HepG2 (cell line): ENCODE measurements around the gene ARID1A. TPM values are rescaled to one million over a fixed set of nuclear protein-coding genes. Genes with fewer than 3 reads are reported as not detected.

ENCODE experiments used
- ATAC-seq: fragments of 200-7000 bp; cut with Tn5 transposase; 3 replicates; pipeline ENCODE4 v1.9.1; 2020; ENCODE audit warnings: mild to moderate bottlenecking, moderate library complexity
- BruUV-seq: library from RNA; stranded (reverse); fragments of 400-500 nt; replicated peaks from 2 replicates; lab custom pipeline; 2021; lab: Mats Ljungman, UMichigan
- CTCF ChIA-PET: fragments of 300-600 bp; formaldehyde crosslinking; extraction: SDS; loops from one replicate; lab custom pipeline; 2021; ENCODE audit warnings: low total read pairs, inconsistent platforms, low intra/inter-chr PET ratio; lab: Yijun Ruan, JAX
- POLR2A ChIA-PET: fragments of 350-600 bp; sonication (Branson Sonifier 250); formaldehyde crosslinking; loops from one replicate; lab custom pipeline; 2020; ENCODE audit warnings: antibody characterized with exemption, inconsistent platforms; lab: Yijun Ruan, JAX
- DNase-seq: peaks from one replicate; pipeline ENCODE4 v3.0.0-alpha.2; 2015; ENCODE audit warnings: low spot score
- FAIRE-seq: peaks from 3 replicates; lab custom pipeline; 2011; peaks lifted over from hg19 to GRCh38; lab: Jason Lieb, UNC
- H2AFZ ChIP-seq: one replicate; pipeline ENCODE4 v1.6.1; 2011; ENCODE audit warnings: low read length, inconsistent platforms
- H3K27ac ChIP-seq: fragments of 300-600 bp; 3 replicates; pipeline ENCODE4 v1.8.0; 2011; ENCODE audit warnings: mixed run types, mild to moderate bottlenecking, mixed read lengths, low read length, inconsistent platforms; ENCODE audit not compliant: insufficient read depth; ENCODE audit errors: extremely low read length
- H3K27me3 ChIP-seq, 2 experiments: fragments of 200-600 bp in 1 of 2; 2 replicates in 1 of 2; 3 replicates in 1 of 2; pipeline versions ENCODE4 v1.6.0 to v1.8.0; 2011; ENCODE audit warnings: low read length in 2 of 2, mild to moderate bottlenecking in 2 of 2, moderate library complexity in 2 of 2, inconsistent platforms in 1 of 2; ENCODE audit not compliant: insufficient read depth in 2 of 2, control insufficient read depth in 1 of 2
- H3K36me3 ChIP-seq, 2 experiments: fragments of 200-600 bp in 1 of 2; replicated peaks in 1 of 2; 2 replicates in 1 of 2; 3 replicates in 1 of 2; pipeline versions ENCODE4 v1.5.1 to v1.8.0; 2011; ENCODE audit warnings: low read length in 2 of 2, inconsistent platforms in 1 of 2; ENCODE audit not compliant: insufficient read depth in 2 of 2, control insufficient read depth in 1 of 2
- H3K4me1 ChIP-seq: 2 replicates; pipeline ENCODE4 v1.5.1; 2012; ENCODE audit warnings: low read length, inconsistent platforms; ENCODE audit not compliant: insufficient read depth
- H3K4me2 ChIP-seq: 2 replicates; pipeline ENCODE4 v1.6.0; 2011; ENCODE audit warnings: low read depth, low read length, inconsistent platforms
- H3K4me3 ChIP-seq, 3 experiments: fragments of 200-600 bp in 1 of 3; sonication (generic), shearing (Covaris generic) in 1 of 3; replicated peaks in 1 of 3; 2 replicates each; pipeline ENCODE4 v1.5.1; 2011 to 2016; ENCODE audit warnings: low read length in 3 of 3, inconsistent platforms in 2 of 3, low read depth in 2 of 3, mild to moderate bottlenecking in 2 of 3, control low read depth in 1 of 3, mixed read lengths in 1 of 3; ENCODE audit not compliant: insufficient read depth in 1 of 3
- H3K79me2 ChIP-seq: one replicate; pipeline ENCODE4 v1.6.1; 2011; ENCODE audit warnings: low read length, inconsistent platforms; ENCODE audit not compliant: insufficient read depth
- H3K9ac ChIP-seq: 2 replicates; pipeline ENCODE4 v1.6.0; 2011; ENCODE audit warnings: mild to moderate bottlenecking, low read depth, low read length, inconsistent platforms; ENCODE audit not compliant: insufficient read depth
- H3K9me3 ChIP-seq: 2 replicates; pipeline ENCODE4 v1.5.1; 2012; ENCODE audit warnings: mild to moderate bottlenecking, low read length
- H4K20me1 ChIP-seq: 2 replicates; pipeline ENCODE4 v1.6.0; 2011; ENCODE audit warnings: inconsistent platforms, mild to moderate bottlenecking, low read length, moderate library complexity; ENCODE audit not compliant: insufficient read depth
- BCL6 ChIP-seq: IDR thresholded peaks from 2 replicates; pipeline ENCODE4 v1.6.1; 2016; ENCODE audit warnings: missing genetic modification reagents, missing compliant biosample characterization
- CENPX ChIP-seq: sonication (generic); formaldehyde crosslinking; IDR thresholded peaks from 2 replicates; pipeline ENCODE4 v1.9.0; 2021; ENCODE audit warnings: mild to moderate bottlenecking, missing genetic modification reagents, moderate library complexity
- FOXK2 ChIP-seq: fragments of 450-650 bp; IDR thresholded peaks from 2 replicates; pipeline ENCODE4 v1.6.1; 2016
- GABPA ChIP-seq, 2 experiments: IDR thresholded peaks; 2 replicates each; pipeline ENCODE4 v1.6.1; 2011 to 2016; ENCODE audit warnings: low read depth in 2 of 2, low read length in 1 of 2, missing biosample characterization in 1 of 2, missing genetic modification characterization in 1 of 2
- KDM1A ChIP-seq: IDR thresholded peaks from 2 replicates; pipeline ENCODE4 v1.6.1; 2016; ENCODE audit warnings: missing compliant biosample characterization
- KLF13 ChIP-seq: sonication (generic); formaldehyde crosslinking; IDR thresholded peaks from 2 replicates; pipeline ENCODE4 v1.4.0; 2020; ENCODE audit warnings: mild to moderate bottlenecking, missing genetic modification reagents
- TCF7L2 ChIP-seq: IDR thresholded peaks from 2 replicates; pipeline ENCODE4 v1.6.1; 2011; ENCODE audit warnings: mild to moderate bottlenecking, low read depth, low read length, moderate library complexity
- TOPORS ChIP-seq: sonication (generic); formaldehyde crosslinking; IDR thresholded peaks from 2 replicates; pipeline ENCODE4 v1.8.0; 2023; ENCODE audit warnings: mild to moderate bottlenecking, missing genetic modification reagents
- ZBTB42 ChIP-seq: sonication (generic); formaldehyde crosslinking; IDR thresholded peaks from 2 replicates; pipeline ENCODE4 v1.5.0; 2020; ENCODE audit warnings: mild to moderate bottlenecking, missing genetic modification reagents
- ZNF230 ChIP-seq: sonication (generic); formaldehyde crosslinking; IDR thresholded peaks from 2 replicates; pipeline ENCODE4 v1.4.0; 2020; ENCODE audit warnings: mild to moderate bottlenecking, missing genetic modification reagents
- ZNF282 ChIP-seq: fragments of 450-650 bp; IDR thresholded peaks from 2 replicates; pipeline ENCODE4 v1.6.1; 2018; ENCODE audit not compliant: partially characterized antibody
- ZNF333 ChIP-seq: sonication (generic); formaldehyde crosslinking; IDR thresholded peaks from 2 replicates; pipeline ENCODE4 v1.4.0; 2020; ENCODE audit warnings: mild to moderate bottlenecking, missing genetic modification reagents, borderline replicate concordance
- ZNF34 ChIP-seq: sonication (generic); formaldehyde crosslinking; IDR thresholded peaks from 2 replicates; pipeline ENCODE4 v1.4.0; 2020; ENCODE audit warnings: mild to moderate bottlenecking, missing genetic modification reagents, borderline replicate concordance
- ZNF7 ChIP-seq: IDR thresholded peaks from 2 replicates; pipeline ENCODE4 v1.6.1; 2016; ENCODE audit warnings: missing biosample characterization, missing genetic modification reagents
- ZNF768 ChIP-seq: sonication (generic); formaldehyde crosslinking; IDR thresholded peaks from 2 replicates; pipeline ENCODE4 v1.4.0; 2020; ENCODE audit warnings: missing genetic modification reagents
- WGBS: methylation state at CpG from one replicate; pipeline ENCODE4 v1.1.6; 2017; ENCODE audit warnings: low lambda C conversion rate; 5-methylcytosine and 5-hydroxymethylcytosine counted together
- in situ Hi-C: cut with HindIII; loops from 2 replicates; pipeline ENCODE4 v1.10.0; 2017; ENCODE audit warnings: low pct_unique_long_range_greater_than_20kb; ENCODE audit not compliant: extremely low pct_ligation_motif_present
- intact Hi-C: fragments of 100-400 bp; cut with micrococcal nuclease; formaldehyde crosslinking; loops from one replicate; pipeline ENCODE4 v1.10.0; 2022; ENCODE audit not compliant: unreplicated experiment
- polyA plus RNA-seq, 8 experiments: library from polyadenylated mRNA; depleted of rRNA in 3 of 8; stranded (reverse) in 7 of 8; unstranded in 1 of 8; fragments of >200 nt; fragmentation: Illumina TruSeq in 4 of 8; extraction: Trizol in 4 of 8; gene quantifications; 2 replicates each; pipeline versions ENCODE4 v1.2.1 to v1.2.3, GENCODE V29; 2011 to 2016; ENCODE audit warnings: low read depth in 4 of 8, missing spikeins in 1 of 8, mixed read lengths in 1 of 8; ENCODE audit not compliant: insufficient read depth in 1 of 8
- total RNA-seq, 5 experiments: library from RNA; depleted of rRNA; stranded (reverse); fragments of >200 nt; fragmentation: Illumina TruSeq; extraction: Trizol; gene quantifications; 2 replicates each; pipeline ENCODE4 v1.2.3, GENCODE V29; 2016; ENCODE audit warnings: low read depth in 1 of 5
- TF ChIP-seq, protein P1 (sequence below): sonication (generic); formaldehyde crosslinking; IDR thresholded peaks from 2 replicates; pipeline ENCODE4 v1.4.0; 2020; ENCODE audit warnings: missing genetic modification reagents

The ARID1A gene
- total and polyA plus RNA-seq, 2 of the 13 experiments (the other 11 are each of a cell fraction or from before 2014, with no cell fraction given): 11.9 to 15.9 TPM

- TF ChIP-seq GABPA (IDR thresholded peaks at IDR 0.05; ENCODE audit: low read depth, low read length) (no peak), GABPA (CRISPR knock-in tag; IDR thresholded peaks at IDR 0.05; ENCODE audit: low read depth) (no peak), ZNF333 (CRISPR knock-in tag) (no peak), KLF13 (CRISPR knock-in tag) (no peak), ZNF768 (CRISPR knock-in tag) (no peak), ZNF230 (CRISPR knock-in tag) (no peak), ZNF34 (CRISPR knock-in tag) (no peak), KDM1A (no peak), BCL6 (CRISPR knock-in tag) (no peak), TOPORS (CRISPR knock-in tag) (no peak), ZNF282 (no peak), TCF7L2 (no peak), ZBTB42 (CRISPR knock-in tag) (no peak), ZNF7 (CRISPR knock-in tag) (no peak), FOXK2 (no peak), CENPX (no peak)
- TF ChIP-seq, protein P1, sequence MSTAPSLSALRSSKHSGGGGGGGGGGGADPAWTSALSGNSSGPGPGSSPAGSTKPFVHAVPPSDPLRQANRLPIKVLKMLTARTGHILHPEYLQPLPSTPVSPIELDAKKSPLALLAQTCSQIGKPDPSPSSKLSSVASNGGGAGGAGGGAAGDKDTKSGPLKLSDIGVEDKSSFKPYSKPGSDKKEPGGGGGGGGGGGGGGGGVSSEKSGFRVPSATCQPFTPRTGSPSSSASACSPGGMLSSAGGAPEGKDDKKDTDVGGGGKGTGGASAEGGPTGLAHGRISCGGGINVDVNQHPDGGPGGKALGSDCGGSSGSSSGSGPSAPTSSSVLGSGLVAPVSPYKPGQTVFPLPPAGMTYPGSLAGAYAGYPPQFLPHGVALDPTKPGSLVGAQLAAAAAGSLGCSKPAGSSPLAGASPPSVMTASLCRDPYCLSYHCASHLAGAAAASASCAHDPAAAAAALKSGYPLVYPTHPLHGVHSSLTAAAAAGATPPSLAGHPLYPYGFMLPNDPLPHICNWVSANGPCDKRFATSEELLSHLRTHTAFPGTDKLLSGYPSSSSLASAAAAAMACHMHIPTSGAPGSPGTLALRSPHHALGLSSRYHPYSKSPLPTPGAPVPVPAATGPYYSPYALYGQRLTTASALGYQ (CRISPR knock-in tag): no peak
- TF ChIP-seq, all 625 proteins: peak for 0
- Histone ChIP-seq H2AFZ (no peak overlapping the region), H3K36me3 (peaks cover 18 to 73% of the 10 kb centered on the region in 2 experiments), H3K4me3 (no peak overlapping the region), H3K79me2 (peaks cover 24% of the 10 kb centered on the region), H3K27ac (no peak overlapping the region), H3K9me3 (no peaks in the 10 kb centered on the region), H3K4me2 (no peak overlapping the region), H3K4me1 (peaks cover 13% of the 10 kb centered on the region; the same call in 1 of the 2 replicates), H4K20me1 (no peaks in the 10 kb centered on the region; the same call in 1 of the 2 replicates), H3K9ac (no peak overlapping the region), H3K27me3 (no peaks in the 10 kb centered on the region)
- in situ Hi-C loops (no loop called here), intact Hi-C loops (no loop called here)
- ChIA-PET POLR2A (no interaction called here), CTCF (no interaction called here)
- FAIRE-seq (no peak), ATAC-seq (no peak), DNase-seq (no peak)
- no TSS peak for BruUV-seq
- WGBS: 97% methylated on average over 4 of the region's 4 CpGs
Measured at GRCh38 chr1:26739329-26739914, 43.6 kb downstream of the ARID1A start.
